Forelimb muscle (tissue), 1 donor: ENCODE results near the gene CSPG5. TPM values are rescaled to one million over a fixed set of nuclear protein-coding genes. Genes with fewer than 3 reads are reported as not detected.

ENCODE experiments used
- DNase-seq: peaks from one replicate; pipeline ENCODE4 v3.0.0-alpha.2; 2013; ENCODE audit warnings: low read depth
- polyA plus RNA-seq: library from polyadenylated mRNA; unstranded; fragments of 120-200 nt; gene quantifications from one replicate; pipeline ENCODE4 v1.2.1, GENCODE V29; 2013; ENCODE audit not compliant: insufficient read length

The CSPG5 gene
- polyA plus RNA-seq, 1 donor = 1.8 TPM

DNA sequence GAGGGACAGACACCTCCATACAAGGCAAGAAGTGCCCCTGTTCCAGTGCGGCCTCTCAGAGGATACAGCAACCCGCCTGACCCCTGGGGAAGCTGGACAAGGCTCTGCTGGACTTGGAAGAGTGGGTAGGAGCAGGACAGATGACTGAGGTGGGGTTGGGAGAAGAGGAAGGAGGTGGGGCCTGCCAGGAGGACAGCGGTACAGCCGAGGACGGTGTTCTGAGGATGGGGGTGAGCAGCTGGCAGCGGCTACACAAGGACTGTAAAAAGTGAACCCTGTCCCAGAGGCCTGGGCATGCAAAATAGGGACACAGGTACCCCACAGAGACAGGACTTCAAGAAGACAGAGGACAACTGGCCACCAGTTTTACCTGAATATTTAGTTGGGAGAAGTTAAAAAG lies 41.7 kb downstream of the CSPG5 start:
- DNase-seq = no peak

- DNase-seq = no peak
Observed at GRCh38 chr3:47536221-47536891, 42.3 kb downstream of the CSPG5 start.

GRCh38 chr3:47533996-47534454 lies 44.6 kb downstream of the CSPG5 start:
- DNase-seq = no peak

GRCh38 chr3:47533481-47533880 lies 45.2 kb downstream of the CSPG5 start:
- DNase-seq = no peak

GRCh38 chr3:47527952-47528725 lies 50.5 kb downstream of the CSPG5 start:
- no peak for DNase-seq

DNA sequence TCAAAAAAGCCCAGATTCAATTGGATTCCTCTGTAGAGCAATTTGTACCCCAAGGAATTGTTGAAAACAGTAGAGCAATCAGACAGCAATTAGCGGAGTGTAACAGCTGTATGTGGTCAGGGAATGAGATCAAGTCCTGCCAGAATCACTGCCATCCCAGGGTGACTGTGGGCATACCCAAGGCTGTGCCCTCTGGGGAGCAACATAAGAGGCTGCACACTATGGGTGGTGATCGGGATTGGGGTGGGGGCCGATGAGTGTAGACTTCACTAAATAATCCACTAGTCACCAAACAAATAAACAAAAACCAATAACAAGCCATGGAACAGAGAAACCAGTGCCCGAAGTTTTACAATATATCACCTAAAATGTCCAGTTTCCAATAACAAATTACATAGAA lies 53.0 kb downstream of the CSPG5 start:
- no peak for DNase-seq

DNA sequence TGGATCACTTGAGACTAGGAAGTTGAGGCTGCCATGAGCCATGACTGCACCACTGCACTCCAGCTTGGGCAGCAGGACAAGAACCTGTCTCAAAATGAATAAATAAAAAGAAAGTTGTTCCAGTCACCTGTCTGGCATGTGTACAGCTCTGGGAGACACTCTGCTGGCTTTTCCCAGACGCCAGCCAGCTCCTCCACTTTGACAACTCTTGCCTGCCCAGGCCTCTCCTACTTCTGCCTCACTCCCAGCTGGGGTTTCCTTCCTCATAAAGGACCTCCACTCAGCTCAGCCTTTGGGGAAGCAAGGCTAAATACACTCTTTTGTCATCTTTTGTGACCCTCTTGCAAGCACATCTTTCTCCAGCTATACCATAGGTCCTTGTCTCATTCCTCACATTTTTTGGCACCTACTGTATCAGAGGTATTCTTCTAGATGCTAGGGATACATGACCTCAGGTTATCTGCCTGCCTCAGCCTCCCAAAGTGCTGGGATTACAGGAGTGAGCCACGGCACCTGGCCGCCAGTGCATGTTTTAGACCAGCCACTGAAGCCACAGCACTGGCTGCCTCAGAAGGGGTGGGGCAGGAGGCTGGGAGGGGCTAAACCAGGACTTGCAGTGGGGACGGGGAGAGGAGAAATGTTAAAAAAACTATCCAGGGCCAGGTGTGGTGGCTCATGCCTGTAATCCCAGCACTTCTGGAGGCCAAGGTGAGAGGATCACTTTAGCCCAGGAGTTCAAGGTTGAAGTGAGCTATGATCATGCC lies 55.2 kb downstream of the CSPG5 start:
- no peak for DNase-seq

DNA sequence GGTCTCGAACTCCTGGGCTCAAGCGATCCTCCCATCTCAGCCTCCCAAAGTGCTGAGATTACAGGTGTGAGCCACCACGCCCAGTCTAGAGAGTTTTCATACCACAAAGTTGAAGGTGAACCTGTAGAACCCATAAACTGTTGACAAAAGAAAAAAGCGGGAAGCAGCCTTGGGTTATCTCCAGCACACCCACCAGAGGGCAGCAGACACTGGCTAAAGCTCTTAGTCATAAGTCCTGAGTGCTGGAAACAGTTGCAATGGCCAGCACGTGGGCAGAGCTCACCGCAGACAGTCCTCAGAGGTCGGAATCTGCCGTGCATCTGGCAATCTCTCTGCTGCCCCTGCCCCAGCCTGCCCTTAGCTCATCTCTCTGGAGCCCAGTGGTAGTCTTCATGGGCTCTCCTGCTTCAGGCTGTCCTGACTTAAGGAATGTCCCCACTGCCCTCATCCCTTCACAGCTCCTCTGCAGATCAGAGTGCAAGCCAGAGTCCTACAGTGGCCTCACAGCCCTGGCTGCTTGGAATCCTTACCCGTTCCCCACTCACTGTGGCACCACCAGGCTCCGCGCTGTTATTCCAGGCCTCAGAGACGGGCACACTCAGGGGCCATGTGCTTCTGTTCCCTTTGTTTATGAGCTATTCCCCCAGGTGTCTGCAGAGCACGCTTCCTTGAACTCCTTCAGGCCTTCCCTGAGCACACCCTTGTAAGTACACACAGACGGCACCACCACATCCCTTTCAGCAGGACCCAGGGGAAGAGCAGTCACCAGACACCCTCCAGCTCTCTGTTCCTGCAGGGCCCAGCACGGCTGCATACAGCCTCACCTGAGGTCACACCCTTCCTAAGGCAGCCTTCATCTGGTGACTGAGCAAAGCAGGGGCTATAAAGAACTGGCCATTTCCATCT lies 56.3 kb downstream of the CSPG5 start:
- peak; percentile 74 for DNase-seq

DNA sequence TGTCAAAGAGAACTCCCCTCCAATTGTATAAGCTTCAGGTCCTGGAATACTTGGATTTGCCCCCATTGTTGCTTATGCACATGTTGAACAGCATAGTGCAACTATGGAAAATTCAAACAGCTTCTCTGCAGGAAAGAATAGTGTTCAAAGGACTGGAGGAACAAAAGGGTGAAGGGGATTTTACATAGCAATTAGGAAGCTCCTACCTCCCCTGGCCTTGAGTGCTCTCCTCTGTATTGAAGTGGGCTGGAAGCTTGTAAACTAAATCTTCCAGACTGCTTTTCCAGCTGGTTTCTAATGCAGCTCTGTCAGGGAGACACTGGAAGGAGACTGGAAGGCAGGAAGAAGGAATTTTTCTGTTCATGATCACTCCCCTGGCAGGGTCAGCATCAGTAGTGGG lies 57.9 kb downstream of the CSPG5 start:
- no peak for DNase-seq

DNA sequence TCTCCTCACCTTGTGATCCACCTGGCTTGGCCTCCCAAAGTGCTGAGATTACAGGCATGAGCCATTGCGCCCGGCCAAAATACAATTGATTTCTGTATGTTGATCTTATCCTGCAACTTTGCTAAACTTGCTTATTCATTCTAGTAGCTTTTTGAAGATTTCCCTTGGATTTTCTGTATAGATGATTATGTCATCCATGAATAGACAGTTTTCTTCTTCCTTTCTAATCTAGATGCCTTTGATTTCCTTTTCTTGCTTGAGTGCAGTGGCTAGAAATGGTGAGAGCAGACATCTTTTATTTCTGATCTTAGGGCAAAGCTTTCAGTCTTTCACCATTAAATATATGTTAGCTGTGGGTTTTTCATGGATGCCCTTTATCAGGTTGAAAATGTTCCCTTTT lies 60.7 kb downstream of the CSPG5 start:
- DNase-seq = no peak

GRCh38 chr3:47515864-47516319 lies 62.8 kb downstream of the CSPG5 start:
- DNase-seq = no peak

DNA sequence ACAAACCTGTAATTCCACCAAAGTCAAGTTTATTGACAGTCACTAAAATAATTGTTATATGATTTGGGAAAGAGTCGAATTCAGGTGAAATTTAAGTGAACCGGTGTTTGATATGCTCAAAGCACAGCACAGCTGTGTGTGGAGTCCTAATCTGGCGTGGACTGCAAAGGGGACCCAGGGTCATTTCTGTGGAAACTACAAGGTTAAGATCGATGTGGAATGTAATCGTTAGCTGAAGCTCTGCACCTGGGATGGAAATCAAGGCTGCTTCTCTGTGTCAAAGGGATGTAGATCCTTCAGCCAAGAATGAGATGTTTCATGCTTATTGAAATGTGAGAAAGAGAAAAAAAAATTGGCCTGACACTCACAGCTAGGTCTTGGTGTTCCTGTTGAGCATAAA lies 63.6 kb downstream of the CSPG5 start:
- no peak for DNase-seq

DNA sequence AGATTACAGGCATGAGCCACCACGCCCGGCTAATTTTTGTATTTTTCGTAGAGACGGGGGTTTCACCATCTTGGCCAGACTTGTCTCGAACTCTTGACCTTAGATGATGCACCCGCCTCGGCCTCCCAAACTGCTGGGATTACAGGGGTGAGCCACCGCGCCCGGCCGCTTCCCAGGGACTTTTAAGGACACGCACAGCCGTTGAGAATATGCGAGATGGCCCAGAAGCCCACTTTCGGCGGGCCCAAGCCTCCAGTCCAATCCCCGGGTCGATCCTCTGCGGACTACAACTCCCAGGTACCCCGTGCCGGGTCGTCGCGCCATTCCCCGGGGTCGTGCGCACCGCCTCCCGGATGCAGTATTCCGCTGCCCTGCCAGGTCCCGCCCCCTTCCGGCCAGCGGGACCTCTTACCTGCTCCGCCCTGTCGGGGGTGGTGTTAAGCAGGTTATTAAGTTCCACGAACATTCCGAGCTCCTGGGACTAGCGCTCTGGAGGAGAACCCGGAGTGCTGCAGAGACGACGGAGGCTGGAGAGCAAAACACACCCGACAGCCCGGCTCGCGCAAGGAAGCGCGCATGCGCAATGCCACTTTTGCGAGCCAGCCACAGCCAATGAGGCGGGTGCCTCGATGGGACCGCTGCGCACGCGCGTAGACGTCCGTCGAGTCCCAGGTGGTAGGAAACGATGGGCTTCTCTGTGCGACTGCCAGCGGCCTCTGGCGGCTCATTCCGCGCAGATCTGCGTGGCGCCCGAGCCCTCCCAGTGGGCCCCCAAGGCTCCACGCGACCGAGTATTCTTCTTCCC lies 65.3 kb downstream of the CSPG5 start, which contains the start of gene ELP6:
Gene ELP6 (minus strand): TSS at position 588 of the 805 bp plus-strand sequence. CDS start 122 bp downstream, at position 466.
- DNase-seq = peak; percentile 89

DNA sequence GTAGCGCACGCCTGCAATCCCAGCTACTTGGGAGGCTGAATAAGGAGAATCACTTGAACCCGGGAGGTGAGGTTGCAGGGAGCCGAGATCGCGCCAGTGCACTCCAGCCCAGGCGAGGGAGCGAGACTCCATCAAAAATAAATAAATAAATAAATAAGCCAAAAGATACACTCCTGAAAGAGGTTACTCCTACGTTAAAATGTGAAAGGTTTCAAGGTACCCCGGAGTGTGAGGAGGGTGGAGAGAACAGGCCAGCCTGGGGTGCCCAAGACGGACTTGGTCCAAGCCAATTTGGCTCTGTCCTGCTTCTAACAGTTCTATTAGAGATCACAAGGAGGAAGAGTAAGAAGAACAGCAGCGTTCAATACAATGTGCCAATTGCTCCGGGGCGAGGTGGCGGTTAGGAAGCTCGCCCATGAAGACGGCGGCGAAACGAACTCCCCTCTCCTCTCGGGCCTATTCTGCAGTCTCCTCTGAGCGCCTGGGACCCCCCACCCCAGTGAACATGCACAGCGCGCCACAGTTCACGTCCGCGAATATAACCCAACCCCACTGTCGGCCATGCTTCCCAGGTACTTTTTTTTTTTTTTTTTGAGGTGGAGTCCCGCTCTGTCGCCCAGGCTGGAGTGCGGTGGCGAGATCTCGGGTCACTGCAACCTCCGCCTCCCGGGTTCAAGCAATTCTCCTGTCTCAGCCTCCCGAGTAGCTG lies 66.1 kb downstream of the CSPG5 start:
- no peak for DNase-seq

Other genes with a start within 250 kb of the CSPG5 start
- 21.3 TPM for gene PTPN23, start 197.8 kb downstream of the CSPG5 start, polyA plus RNA-seq
- 40.9 TPM for gene SCAP, start 102.9 kb downstream of the CSPG5 start, polyA plus RNA-seq
- gene ELP6, start 65.2 kb downstream of the CSPG5 start, polyA plus RNA-seq = 26.1 TPM
- 57.4 TPM for gene SMARCC1, start 203.0 kb upstream of the CSPG5 start, polyA plus RNA-seq
- gene DHX30, start 224.3 kb upstream of the CSPG5 start, polyA plus RNA-seq = 39.4 TPM